Right kidney (tissue), 1 donor: ENCODE results near the gene SMYD3.
A peak's percentile ranks its signal among the peaks of the same experiment; 100 is the strongest.

Source experiments
- DNase-seq: peaks from one replicate; pipeline ENCODE4 v3.0.0-alpha.2; 2016

SMYD3 gene

GRCh38 chr1:246471688-246472087, 35.4 kb downstream of the SMYD3 start:
- DNase-seq, result no peak

- no peak for DNase-seq
These were observed 36.5 kb downstream of the SMYD3 start for GRCh38 chr1:246470585-246470984.

GRCh38 chr1:246462986-246463385, 44.1 kb downstream of the SMYD3 start:
- no peak for DNase-seq

- no peak for DNase-seq
These were observed 46.7 kb downstream of the SMYD3 start for GRCh38 chr1:246460406-246460805.

GRCh38 chr1:246459221-246459620, 47.9 kb downstream of the SMYD3 start:
- DNase-seq, result no peak

GRCh38 chr1:246455476-246455875, 51.6 kb downstream of the SMYD3 start:
- no peak for DNase-seq

- DNase-seq, result no peak
These were observed 52.4 kb downstream of the SMYD3 start for GRCh38 chr1:246454655-246455054.

- peak; percentile 13 for DNase-seq
These were observed 56.3 kb downstream of the SMYD3 start for GRCh38 chr1:246450611-246451251.

- no peak for DNase-seq
These were observed 58.7 kb downstream of the SMYD3 start for GRCh38 chr1:246448373-246448772.

- no peak for DNase-seq
These were observed 59.6 kb downstream of the SMYD3 start for GRCh38 chr1:246447501-246447900.

GRCh38 chr1:246445503-246445902, 61.6 kb downstream of the SMYD3 start:
- no peak for DNase-seq

GRCh38 chr1:246444617-246445016, 62.5 kb downstream of the SMYD3 start:
- no peak for DNase-seq

- no peak for DNase-seq
These were observed 69.1 kb downstream of the SMYD3 start for GRCh38 chr1:246437961-246438360.

- DNase-seq, result no peak
These were observed 71.5 kb downstream of the SMYD3 start for GRCh38 chr1:246435421-246436041.

- DNase-seq, result no peak
These were observed 72.7 kb downstream of the SMYD3 start for GRCh38 chr1:246434335-246434734.

GRCh38 chr1:246428542-246429308, 78.4 kb downstream of the SMYD3 start:
- no peak for DNase-seq

- DNase-seq, result no peak
These were observed 79.5 kb downstream of the SMYD3 start for GRCh38 chr1:246427611-246428010.

GRCh38 chr1:246425895-246426294, 81.2 kb downstream of the SMYD3 start:
- no peak for DNase-seq

- no peak for DNase-seq
These were observed 81.8 kb downstream of the SMYD3 start for GRCh38 chr1:246425139-246425794.

- no peak for DNase-seq
These were observed 86.8 kb downstream of the SMYD3 start for GRCh38 chr1:246420300-246420699.

- DNase-seq, result no peak
These were observed 88.3 kb downstream of the SMYD3 start for GRCh38 chr1:246418565-246419312.

- no peak for DNase-seq
These were observed 89.1 kb downstream of the SMYD3 start for GRCh38 chr1:246417813-246418564.
